H9 (cell line): ENCODE results near the gene DIAPH3. TPM values are rescaled to one million over a fixed set of nuclear protein-coding genes. Genes with fewer than 3 reads are reported as not detected.

Experiments
- DNase-seq: peaks from one replicate; pipeline ENCODE4 v3.0.0-alpha.2; 2017
- H2AFZ ChIP-seq: one replicate; pipeline ENCODE4 v1.6.1; 2013; ENCODE audit warnings: mild to moderate bottlenecking, low read length, control low read depth, moderate library complexity
- H2AK5ac ChIP-seq: 2 replicates; pipeline ENCODE4 v1.6.1; 2013; ENCODE audit warnings: low read length, control low read depth, mixed read lengths; ENCODE audit not compliant: insufficient read length
- H2BK120ac ChIP-seq: one replicate; pipeline ENCODE4 v1.6.1; 2013; ENCODE audit warnings: low read depth, mild to moderate bottlenecking, low read length, control low read depth, inconsistent platforms; ENCODE audit not compliant: poor library complexity, severe bottlenecking
- H2BK12ac ChIP-seq: 2 replicates; pipeline ENCODE4 v1.6.1; 2013; ENCODE audit warnings: low read length, control low read depth, mixed read lengths, low read depth; ENCODE audit not compliant: insufficient read length
- H2BK15ac ChIP-seq: 2 replicates; pipeline ENCODE4 v1.6.1; 2013; ENCODE audit warnings: low read depth, low read length, control low read depth
- H2BK20ac ChIP-seq: one replicate; pipeline ENCODE4 v1.6.1; 2013; ENCODE audit warnings: low read depth, mild to moderate bottlenecking, low read length, control low read depth, inconsistent platforms; ENCODE audit not compliant: poor library complexity, severe bottlenecking
- H2BK5ac ChIP-seq: 2 replicates; pipeline ENCODE4 v1.6.1; 2013; ENCODE audit warnings: low read length, control low read depth, mixed read lengths; ENCODE audit not compliant: insufficient read length
- H3K14ac ChIP-seq: 2 replicates; pipeline ENCODE4 v1.6.1; 2013; ENCODE audit warnings: low read length, control low read depth; ENCODE audit not compliant: insufficient read depth
- H3K18ac ChIP-seq: 2 replicates; pipeline ENCODE4 v1.6.1; 2013; ENCODE audit warnings: low read depth, mild to moderate bottlenecking, mixed read lengths, low read length, control low read depth; ENCODE audit not compliant: insufficient read length
- H3K23ac ChIP-seq: 2 replicates; pipeline ENCODE4 v1.6.1; 2013; ENCODE audit warnings: low read length, control low read depth, mixed read lengths, low read depth; ENCODE audit not compliant: insufficient read length
- H3K23me2 ChIP-seq: 2 replicates; pipeline ENCODE4 v1.6.1; 2013; ENCODE audit warnings: low read depth, mild to moderate bottlenecking, mixed read lengths, low read length, control low read depth; ENCODE audit not compliant: insufficient read length, poor library complexity, severe bottlenecking
- H3K27ac ChIP-seq: 2 replicates; pipeline ENCODE4 v1.5.1; 2013; ENCODE audit warnings: low read length, control low read depth, mixed read lengths, low read depth; ENCODE audit not compliant: insufficient read length
- H3K27me3 ChIP-seq: 2 replicates; pipeline ENCODE4 v1.6.1; 2013; ENCODE audit warnings: low read length, control low read depth, inconsistent platforms; ENCODE audit not compliant: insufficient read depth
- H3K4ac ChIP-seq: 2 replicates; pipeline ENCODE4 v1.6.1; 2013; ENCODE audit warnings: low read depth, mild to moderate bottlenecking, control low read depth, inconsistent platforms, low read length, moderate library complexity
- H3K4me1 ChIP-seq: 2 replicates; pipeline ENCODE4 v1.6.1; 2013; ENCODE audit warnings: low read length, control low read depth, inconsistent platforms; ENCODE audit not compliant: insufficient read depth
- H3K4me2 ChIP-seq: 2 replicates; pipeline ENCODE4 v1.6.1; 2013; ENCODE audit warnings: low read length, control low read depth, mixed read lengths; ENCODE audit not compliant: insufficient read length, insufficient read depth
- H3K56ac ChIP-seq: 2 replicates; pipeline ENCODE4 v1.6.1; 2013; ENCODE audit warnings: low read depth, mild to moderate bottlenecking, mixed read lengths, low read length, control low read depth; ENCODE audit not compliant: insufficient read length
- H3K79me1 ChIP-seq: 2 replicates; pipeline ENCODE4 v1.6.1; 2013; ENCODE audit warnings: low read depth, mild to moderate bottlenecking, moderate library complexity, low read length, control low read depth, inconsistent platforms; ENCODE audit not compliant: insufficient read depth, poor library complexity, severe bottlenecking
- H3K79me2 ChIP-seq: 2 replicates; pipeline ENCODE4 v1.6.1; 2013; ENCODE audit warnings: low read length, control low read depth, inconsistent platforms; ENCODE audit not compliant: insufficient read depth
- H3K9ac ChIP-seq: 2 replicates; pipeline ENCODE4 v1.6.1; 2013; ENCODE audit warnings: low read length, control low read depth, mixed read lengths; ENCODE audit not compliant: insufficient read length; ENCODE audit errors: extremely low read depth
- H3K9me3 ChIP-seq: one replicate; pipeline ENCODE4 v1.6.1; 2013; ENCODE audit warnings: low read depth, low read length, inconsistent platforms; ENCODE audit not compliant: control insufficient read depth
- H3T11ph ChIP-seq: one replicate; pipeline ENCODE4 v1.6.1; 2013; ENCODE audit warnings: mild to moderate bottlenecking, low read length, control low read depth, inconsistent platforms
- H4K20me1 ChIP-seq: one replicate; pipeline ENCODE4 v1.6.1; 2013; ENCODE audit not compliant: control insufficient read depth, insufficient read length, insufficient read depth
- H4K5ac ChIP-seq: 2 replicates; pipeline ENCODE4 v1.6.1; 2013; ENCODE audit warnings: low read depth, mild to moderate bottlenecking, mixed read lengths, low read length, control low read depth; ENCODE audit not compliant: insufficient read length
- H4K8ac ChIP-seq: replicated peaks from 2 replicates; pipeline ENCODE4 v1.6.1; 2013; ENCODE audit warnings: low read length, control low read depth, mixed read lengths, low read depth; ENCODE audit not compliant: insufficient read length
- H4K91ac ChIP-seq: 2 replicates; pipeline ENCODE4 v1.6.1; 2013; ENCODE audit warnings: low read depth, mild to moderate bottlenecking, moderate library complexity, mixed read lengths, low read length, control low read depth; ENCODE audit not compliant: insufficient read length
- H3K27ac Mint-ChIP-seq, 3 experiments: 2 replicates in 2 of 3; 3 replicates in 1 of 3; pipeline ENCODE4 v1.8.0; 2020 to 2021; ENCODE audit warnings: mixed read lengths in 3 of 3, mild to moderate bottlenecking in 1 of 3, moderate library complexity in 1 of 3
- H3K27me3 Mint-ChIP-seq: 2 replicates; pipeline ENCODE4 v1.8.0; 2021; ENCODE audit warnings: low read depth, mild to moderate bottlenecking, moderate library complexity, mixed read lengths
- H3K36me3 Mint-ChIP-seq, 3 experiments: 2 replicates in 2 of 3; 3 replicates in 1 of 3; pipeline ENCODE4 v1.8.0; 2020 to 2021; ENCODE audit warnings: low read depth in 3 of 3, mixed read lengths in 3 of 3; ENCODE audit not compliant: insufficient read depth in 1 of 3
- H3K4me1 Mint-ChIP-seq, 2 experiments: 2 replicates each; pipeline ENCODE4 v1.8.0; 2020; ENCODE audit warnings: mixed read lengths in 2 of 2
- H3K4me3 Mint-ChIP-seq, 2 experiments: 2 replicates in 1 of 2; 3 replicates in 1 of 2; pipeline ENCODE4 v1.8.0; 2020 to 2021; ENCODE audit warnings: mild to moderate bottlenecking in 2 of 2, mixed read lengths in 2 of 2, moderate library complexity in 1 of 2
- H3K9me3 Mint-ChIP-seq, 2 experiments: 2 replicates in 1 of 2; 3 replicates in 1 of 2; pipeline ENCODE4 v1.8.0; 2020; ENCODE audit warnings: mild to moderate bottlenecking in 2 of 2, mixed read lengths in 2 of 2, moderate library complexity in 1 of 2
- WGBS: extraction: QIAGEN DNeasy Blood & Tissue Kit; methylation state at CpG from one replicate; pipeline ENCODE4 v1.1.7; 2013; ENCODE audit warnings: missing lambda C conversion rate, low lambda C conversion rate, mixed read lengths; ENCODE audit not compliant: insufficient read length; ENCODE audit errors: extremely low coverage; 5-methylcytosine and 5-hydroxymethylcytosine counted together
- total RNA-seq: library from RNA; stranded (reverse); gene quantifications from 2 replicates; pipeline ENCODE4 v1.2.1, GENCODE V29; 2021
- TF ChIP-seq, protein P1 (sequence below): fragments of 200-600 bp; sonication (generic); conservative IDR thresholded peaks from 3 replicates; pipeline ENCODE4 v1.8.0; 2021; ENCODE audit warnings: antibody characterized with exemption, mild to moderate bottlenecking

The DIAPH3 gene
- total RNA-seq, 1 experiment from 2014 or later, result 23.1 TPM

DNA sequence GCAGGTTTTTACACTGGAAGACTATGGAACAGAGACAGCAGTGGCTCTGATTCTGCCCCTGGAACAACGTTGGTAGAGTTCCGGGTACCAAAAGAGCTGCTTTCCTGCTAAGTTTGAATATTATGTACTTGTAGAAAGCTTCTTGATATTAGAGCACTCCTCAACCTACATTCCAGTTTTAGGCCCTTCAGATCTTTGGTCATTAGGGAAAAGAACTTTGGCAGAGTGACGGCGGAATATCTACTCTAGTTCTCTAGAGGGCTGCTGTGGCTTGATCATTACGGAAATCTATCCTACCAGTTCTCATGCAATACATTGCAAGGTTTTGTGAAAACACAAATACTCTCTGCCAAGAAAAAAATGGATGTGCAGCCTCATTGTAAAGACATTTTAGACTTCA, 415.7 kb downstream of the DIAPH3 start:
- H2BK12ac ChIP-seq, result no peak overlapping the region
- H3K4me1 Mint-ChIP-seq, result peaks cover 43 to 45% of the 10 kb centered on the region in 2 experiments
- no peak overlapping the region for H3K27ac ChIP-seq
- H4K20me1 ChIP-seq, result no peaks in the 10 kb centered on the region
- H3K79me2 ChIP-seq, result no peaks in the 10 kb centered on the region
- H3K23me2 ChIP-seq, result no peaks in the 10 kb centered on the region
- H3K4me2 ChIP-seq, result no peak overlapping the region
- H3K9me3 Mint-ChIP-seq, result no peaks in the 10 kb centered on the region
- H3K4me3 Mint-ChIP-seq, result no peak overlapping the region
- H2BK5ac ChIP-seq, result no peak overlapping the region
- H3K14ac ChIP-seq, result no peak overlapping the region
- H3K36me3 Mint-ChIP-seq, result no peaks in the 10 kb centered on the region
- H4K8ac ChIP-seq, result no peak overlapping the region
- H4K91ac ChIP-seq, result no peak overlapping the region
- no peak for DNase-seq
- no peaks in the 10 kb centered on the region for H3K27me3 Mint-ChIP-seq
- no peak overlapping the region for H3K56ac ChIP-seq
- H2BK120ac ChIP-seq, result no peak overlapping the region
- no peak overlapping the region for H4K5ac ChIP-seq
- TF ChIP-seq, protein P1, sequence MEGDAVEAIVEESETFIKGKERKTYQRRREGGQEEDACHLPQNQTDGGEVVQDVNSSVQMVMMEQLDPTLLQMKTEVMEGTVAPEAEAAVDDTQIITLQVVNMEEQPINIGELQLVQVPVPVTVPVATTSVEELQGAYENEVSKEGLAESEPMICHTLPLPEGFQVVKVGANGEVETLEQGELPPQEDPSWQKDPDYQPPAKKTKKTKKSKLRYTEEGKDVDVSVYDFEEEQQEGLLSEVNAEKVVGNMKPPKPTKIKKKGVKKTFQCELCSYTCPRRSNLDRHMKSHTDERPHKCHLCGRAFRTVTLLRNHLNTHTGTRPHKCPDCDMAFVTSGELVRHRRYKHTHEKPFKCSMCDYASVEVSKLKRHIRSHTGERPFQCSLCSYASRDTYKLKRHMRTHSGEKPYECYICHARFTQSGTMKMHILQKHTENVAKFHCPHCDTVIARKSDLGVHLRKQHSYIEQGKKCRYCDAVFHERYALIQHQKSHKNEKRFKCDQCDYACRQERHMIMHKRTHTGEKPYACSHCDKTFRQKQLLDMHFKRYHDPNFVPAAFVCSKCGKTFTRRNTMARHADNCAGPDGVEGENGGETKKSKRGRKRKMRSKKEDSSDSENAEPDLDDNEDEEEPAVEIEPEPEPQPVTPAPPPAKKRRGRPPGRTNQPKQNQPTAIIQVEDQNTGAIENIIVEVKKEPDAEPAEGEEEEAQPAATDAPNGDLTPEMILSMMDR, result no peak
- peaks cover 8% of the 10 kb centered on the region for H3K4me1 ChIP-seq
- H2AK5ac ChIP-seq, result no peak overlapping the region
- H2BK15ac ChIP-seq, result no peak overlapping the region
- no peaks in the 10 kb centered on the region for H3K27me3 ChIP-seq
- no peak overlapping the region for H3T11ph ChIP-seq
- H3K18ac ChIP-seq, result no peak overlapping the region
- no peaks in the 10 kb centered on the region for H3K79me1 ChIP-seq
- no peaks in the 10 kb centered on the region for H3K9me3 ChIP-seq
- H3K9ac ChIP-seq, result no peak overlapping the region
- H2AFZ ChIP-seq, result no peak overlapping the region
- no peak overlapping the region for H2BK20ac ChIP-seq
- H3K27ac Mint-ChIP-seq, result no peak overlapping the region; a peak in 1 of 7 replicates
- WGBS, result no CpG with 5 or more reads among the region's 5 CpGs
- H3K4ac ChIP-seq, result no peak overlapping the region
- no peak overlapping the region for H3K23ac ChIP-seq
